ENCODE results near the gene OSBPL7.

Gene OSBPL7, protein sequence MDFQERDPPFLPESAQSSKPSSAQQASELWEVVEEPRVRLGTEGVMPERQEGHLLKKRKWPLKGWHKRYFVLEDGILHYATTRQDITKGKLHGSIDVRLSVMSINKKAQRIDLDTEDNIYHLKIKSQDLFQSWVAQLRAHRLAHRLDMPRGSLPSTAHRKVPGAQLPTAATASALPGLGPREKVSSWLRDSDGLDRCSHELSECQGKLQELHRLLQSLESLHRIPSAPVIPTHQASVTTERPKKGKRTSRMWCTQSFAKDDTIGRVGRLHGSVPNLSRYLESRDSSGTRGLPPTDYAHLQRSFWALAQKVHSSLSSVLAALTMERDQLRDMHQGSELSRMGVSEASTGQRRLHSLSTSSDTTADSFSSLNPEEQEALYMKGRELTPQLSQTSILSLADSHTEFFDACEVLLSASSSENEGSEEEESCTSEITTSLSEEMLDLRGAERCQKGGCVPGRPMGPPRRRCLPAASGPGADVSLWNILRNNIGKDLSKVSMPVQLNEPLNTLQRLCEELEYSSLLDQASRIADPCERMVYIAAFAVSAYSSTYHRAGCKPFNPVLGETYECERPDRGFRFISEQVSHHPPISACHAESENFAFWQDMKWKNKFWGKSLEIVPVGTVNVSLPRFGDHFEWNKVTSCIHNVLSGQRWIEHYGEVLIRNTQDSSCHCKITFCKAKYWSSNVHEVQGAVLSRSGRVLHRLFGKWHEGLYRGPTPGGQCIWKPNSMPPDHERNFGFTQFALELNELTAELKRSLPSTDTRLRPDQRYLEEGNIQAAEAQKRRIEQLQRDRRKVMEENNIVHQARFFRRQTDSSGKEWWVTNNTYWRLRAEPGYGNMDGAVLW

GRCh38 chr17:47821424-47822391 is at the start of gene OSBPL7:
OSBPL7 (minus strand) TSS chr17:47821794; CDS start chr17:47820278, 1,516 bp downstream.
- peak within 1 kb of the TSS; percentile 81 for H3K27ac ChIP-seq
- TF ChIP-seq, protein P1, sequence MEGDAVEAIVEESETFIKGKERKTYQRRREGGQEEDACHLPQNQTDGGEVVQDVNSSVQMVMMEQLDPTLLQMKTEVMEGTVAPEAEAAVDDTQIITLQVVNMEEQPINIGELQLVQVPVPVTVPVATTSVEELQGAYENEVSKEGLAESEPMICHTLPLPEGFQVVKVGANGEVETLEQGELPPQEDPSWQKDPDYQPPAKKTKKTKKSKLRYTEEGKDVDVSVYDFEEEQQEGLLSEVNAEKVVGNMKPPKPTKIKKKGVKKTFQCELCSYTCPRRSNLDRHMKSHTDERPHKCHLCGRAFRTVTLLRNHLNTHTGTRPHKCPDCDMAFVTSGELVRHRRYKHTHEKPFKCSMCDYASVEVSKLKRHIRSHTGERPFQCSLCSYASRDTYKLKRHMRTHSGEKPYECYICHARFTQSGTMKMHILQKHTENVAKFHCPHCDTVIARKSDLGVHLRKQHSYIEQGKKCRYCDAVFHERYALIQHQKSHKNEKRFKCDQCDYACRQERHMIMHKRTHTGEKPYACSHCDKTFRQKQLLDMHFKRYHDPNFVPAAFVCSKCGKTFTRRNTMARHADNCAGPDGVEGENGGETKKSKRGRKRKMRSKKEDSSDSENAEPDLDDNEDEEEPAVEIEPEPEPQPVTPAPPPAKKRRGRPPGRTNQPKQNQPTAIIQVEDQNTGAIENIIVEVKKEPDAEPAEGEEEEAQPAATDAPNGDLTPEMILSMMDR (conservative IDR thresholded peaks at IDR 0.05) = peak; percentile 76

DNA sequence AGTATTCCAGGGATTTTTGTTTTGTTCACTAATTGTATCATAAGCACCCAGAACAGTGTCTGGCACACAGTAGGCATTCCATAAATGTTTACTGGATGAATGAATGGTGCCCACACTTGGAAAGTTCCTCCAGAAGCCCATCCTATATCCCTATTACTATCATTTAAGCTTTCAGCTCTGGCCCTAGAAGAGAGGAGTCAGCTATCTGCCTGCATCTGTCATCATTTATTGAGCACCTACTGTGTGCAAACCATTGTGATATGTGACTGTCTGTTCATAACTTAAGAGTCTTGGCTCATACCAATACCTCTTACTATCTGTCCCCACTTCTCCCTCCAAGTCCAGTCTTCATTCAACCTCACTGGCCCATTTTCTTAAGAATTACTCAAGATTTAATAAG is 49.5 kb upstream of the OSBPL7 start:
- H3K27ac ChIP-seq = no peak overlapping the region
- TF ChIP-seq, protein P1 (conservative IDR thresholded peaks at IDR 0.05) = no peak

- no peak overlapping the region for H3K27ac ChIP-seq
- TF ChIP-seq, protein P1 (conservative IDR thresholded peaks at IDR 0.05) = no peak
Measured at GRCh38 chr17:47870056-47870455, 48.5 kb upstream of the OSBPL7 start.

DNA sequence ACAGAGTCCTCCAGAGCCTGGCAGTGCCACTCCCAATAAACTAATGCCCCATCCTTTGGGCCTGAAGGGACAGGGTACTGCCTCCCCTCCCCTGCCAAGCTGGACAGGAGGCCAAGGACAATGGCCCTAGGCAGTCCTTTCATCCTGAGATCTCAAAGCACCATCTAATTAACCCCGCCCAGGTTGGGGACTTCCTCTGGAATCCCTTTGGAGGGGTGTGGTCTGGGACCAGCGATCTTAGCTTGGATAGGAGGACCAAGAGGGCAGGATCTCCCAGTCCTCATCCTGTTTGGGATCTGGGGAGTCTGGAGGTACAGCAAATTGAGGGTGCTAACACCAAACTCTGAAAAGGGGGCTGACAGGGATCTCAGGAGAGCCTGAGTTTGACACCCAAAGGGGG is 47.5 kb upstream of the OSBPL7 start:
- no peak overlapping the region for H3K27ac ChIP-seq
- TF ChIP-seq, protein P1 (conservative IDR thresholded peaks at IDR 0.05) = no peak

GRCh38 chr17:47867813-47868533 is 46.4 kb upstream of the OSBPL7 start:
- TF ChIP-seq, protein P1 (conservative IDR thresholded peaks at IDR 0.05) = no peak
- H3K27ac ChIP-seq = no peak overlapping the region

DNA sequence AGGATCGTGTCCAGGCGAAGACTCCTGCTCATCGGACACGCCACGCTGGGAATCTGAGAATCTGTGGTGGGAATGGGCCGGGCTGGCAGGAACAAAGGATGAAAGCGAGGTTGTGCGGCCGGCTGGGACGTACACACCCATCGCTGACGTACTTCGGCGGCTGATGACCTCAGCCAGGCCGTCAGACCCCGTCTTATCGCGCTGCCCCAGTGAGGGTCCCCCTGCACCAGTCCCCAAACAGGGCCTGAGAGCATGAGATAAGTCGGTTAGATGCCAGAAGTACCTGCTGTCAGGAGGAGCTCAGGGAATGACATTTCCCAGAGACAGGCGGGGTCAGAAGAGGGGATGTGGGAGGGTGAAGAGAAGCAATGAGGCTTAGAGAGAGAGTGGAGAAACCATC is 45.3 kb upstream of the OSBPL7 start:
- TF ChIP-seq, protein P1 (conservative IDR thresholded peaks at IDR 0.05) = no peak
- H3K27ac ChIP-seq = no peak overlapping the region

Measured in VCaP (cell line).